Muscle of back (tissue), 11 donors: Measurements from ENCODE around the gene DDX21. TPM values are rescaled to one million over a fixed set of nuclear protein-coding genes. Genes with fewer than 3 reads are reported as not detected.
"Not testable (repeated sequence)": the region's sequence is repeated elsewhere in the genome, so short reads cannot be mapped to it uniquely, and the experiment has no call there.

Experiments
- DNase-seq, 3 donors: peaks; one replicate each; pipeline versions ENCODE4 v3.0.0 to v3.0.0-alpha.2; 2013
- polyA plus RNA-seq, 10 donors: library from polyadenylated mRNA; unstranded; fragments of 120-200 nt; gene quantifications; one replicate each; pipeline ENCODE4 v1.2.1, GENCODE V29; 2013; ENCODE audit not compliant: insufficient read length in 10 of 10

Gene DDX21
- polyA plus RNA-seq, 10 donors: 38.2 to 56.2 (median 46.6) TPM

GRCh38 chr10:68981074-68981473 lies 25.1 kb downstream of the DDX21 start:
- DNase-seq: no peak

GRCh38 chr10:68982389-68982788 lies 26.4 kb downstream of the DDX21 start:
- DNase-seq: no peak

GRCh38 chr10:68987611-68988010 lies 31.6 kb downstream of the DDX21 start:
- DNase-seq: no peak

GRCh38 chr10:68988530-68989316 lies 32.8 kb downstream of the DDX21 start, which contains the start of gene KIFBP:
Gene KIFBP (plus strand): TSS chr10:68988803. CDS start chr10:68988833, 30 bp downstream.
- DNase-seq: peak; percentile 97 to 99 (median 98)

- DNase-seq: peak in 2 of 3 donors; percentile 6 to 16
Measured at GRCh38 chr10:68989317-68989990, 33.5 kb downstream of the DDX21 start.

- peak in 1 of 3 donors; percentile 53 for DNase-seq
Measured at GRCh38 chr10:68992636-68993440, 36.9 kb downstream of the DDX21 start.

- DNase-seq: no peak
Measured at GRCh38 chr10:68997211-68997610, 41.2 kb downstream of the DDX21 start.

GRCh38 chr10:69004821-69005220 lies 48.9 kb downstream of the DDX21 start:
- DNase-seq: peak; percentile 10 to 29 (median 13)

GRCh38 chr10:69005704-69006485 lies 49.9 kb downstream of the DDX21 start:
- DNase-seq: no peak

- DNase-seq: no peak
Measured at GRCh38 chr10:69007260-69007659, 51.3 kb downstream of the DDX21 start.

- no peak for DNase-seq
Measured at GRCh38 chr10:69009360-69009759, 53.4 kb downstream of the DDX21 start.

GRCh38 chr10:69010151-69010640 lies 54.2 kb downstream of the DDX21 start:
- no peak for DNase-seq

- DNase-seq: not testable (repeated sequence)
Measured at GRCh38 chr10:69012778-69013177, 56.8 kb downstream of the DDX21 start.

GRCh38 chr10:69014171-69014570 lies 58.2 kb downstream of the DDX21 start:
- no peak for DNase-seq

GRCh38 chr10:69018613-69019012 lies 62.6 kb downstream of the DDX21 start:
- DNase-seq: no peak

- DNase-seq: no peak
Measured at GRCh38 chr10:69022611-69023010, 66.6 kb downstream of the DDX21 start.

- no peak for DNase-seq
Measured at GRCh38 chr10:69025370-69025896, 69.5 kb downstream of the DDX21 start.

GRCh38 chr10:69033256-69033655 lies 77.3 kb downstream of the DDX21 start:
- no peak for DNase-seq
